ENCODE measurements around the gene CYP2F1. TPM values are rescaled to one million over a fixed set of nuclear protein-coding genes. Genes with fewer than 3 reads are reported as not detected.
"Not testable (repeated sequence)": the region's sequence is repeated elsewhere in the genome, so short reads cannot be mapped to it uniquely, and the experiment has no call there.

The CYP2F1 gene, protein sequence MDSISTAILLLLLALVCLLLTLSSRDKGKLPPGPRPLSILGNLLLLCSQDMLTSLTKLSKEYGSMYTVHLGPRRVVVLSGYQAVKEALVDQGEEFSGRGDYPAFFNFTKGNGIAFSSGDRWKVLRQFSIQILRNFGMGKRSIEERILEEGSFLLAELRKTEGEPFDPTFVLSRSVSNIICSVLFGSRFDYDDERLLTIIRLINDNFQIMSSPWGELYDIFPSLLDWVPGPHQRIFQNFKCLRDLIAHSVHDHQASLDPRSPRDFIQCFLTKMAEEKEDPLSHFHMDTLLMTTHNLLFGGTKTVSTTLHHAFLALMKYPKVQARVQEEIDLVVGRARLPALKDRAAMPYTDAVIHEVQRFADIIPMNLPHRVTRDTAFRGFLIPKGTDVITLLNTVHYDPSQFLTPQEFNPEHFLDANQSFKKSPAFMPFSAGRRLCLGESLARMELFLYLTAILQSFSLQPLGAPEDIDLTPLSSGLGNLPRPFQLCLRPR
- polyA plus RNA-seq (ENCODE audit: insufficient read length in 4 of 4), result under 1 TPM in 1 of 4 donors, not detected in 3; 0.04 TPM

DNA sequence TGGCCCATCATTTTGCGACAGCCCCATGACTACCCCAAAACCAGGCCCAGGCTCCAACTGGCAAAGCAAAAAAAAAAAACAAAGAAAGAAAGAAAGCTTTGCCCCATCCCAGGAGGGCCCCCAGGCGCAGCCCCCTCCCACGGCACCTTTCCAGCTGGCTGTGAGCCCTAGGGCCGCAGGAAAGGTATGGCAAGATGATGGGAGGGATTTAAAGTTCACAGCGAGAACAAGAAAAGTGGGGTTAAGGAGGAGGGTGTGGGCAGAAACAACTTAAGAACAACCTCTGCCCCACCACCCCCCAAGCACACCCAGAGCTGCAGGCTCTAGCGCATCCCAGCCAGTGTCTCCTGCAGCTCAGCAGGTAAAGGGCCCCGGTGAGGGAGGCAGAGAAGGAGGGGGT lies at the start of gene CYP2F1:
Gene CYP2F1 (plus strand): TSS at position 301 of the 400 bp plus-strand sequence. CDS start 1,757 bp downstream, outside the sequence.
- no peak for DNase-seq (ENCODE audit: low read depth in 4 of 4, low spot score in 3 of 4)

DNA sequence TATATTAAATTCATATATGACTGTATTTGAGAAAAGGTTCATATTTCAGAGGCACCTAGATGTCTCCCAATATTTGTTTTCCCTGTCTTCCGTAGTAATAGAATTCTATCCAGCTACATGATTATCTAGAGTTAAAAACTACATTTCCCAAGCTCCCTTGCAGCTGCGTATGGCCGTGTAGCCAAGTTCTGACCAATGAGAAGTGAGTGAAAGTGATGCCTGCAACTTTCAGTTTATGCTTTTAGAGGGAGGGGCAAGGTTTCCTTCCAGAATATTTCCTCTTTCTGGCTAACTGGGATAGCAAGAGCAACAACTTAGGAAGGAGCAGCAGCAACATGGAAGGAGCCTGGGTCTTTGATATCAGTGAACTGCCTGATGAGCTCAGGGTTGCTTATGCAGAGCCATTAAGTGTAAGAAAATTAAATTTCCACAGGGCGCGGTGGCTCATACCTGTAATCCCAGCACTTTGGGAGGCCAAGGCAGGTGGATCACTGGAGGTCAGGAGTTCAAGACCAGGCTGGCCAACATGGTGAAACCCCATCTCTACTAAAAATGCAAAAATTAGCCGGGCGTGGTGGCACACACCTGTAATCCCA lies 49.2 kb upstream of the CYP2F1 start:
- no peak for DNase-seq (ENCODE audit: low read depth in 4 of 4, low spot score in 3 of 4)

DNA sequence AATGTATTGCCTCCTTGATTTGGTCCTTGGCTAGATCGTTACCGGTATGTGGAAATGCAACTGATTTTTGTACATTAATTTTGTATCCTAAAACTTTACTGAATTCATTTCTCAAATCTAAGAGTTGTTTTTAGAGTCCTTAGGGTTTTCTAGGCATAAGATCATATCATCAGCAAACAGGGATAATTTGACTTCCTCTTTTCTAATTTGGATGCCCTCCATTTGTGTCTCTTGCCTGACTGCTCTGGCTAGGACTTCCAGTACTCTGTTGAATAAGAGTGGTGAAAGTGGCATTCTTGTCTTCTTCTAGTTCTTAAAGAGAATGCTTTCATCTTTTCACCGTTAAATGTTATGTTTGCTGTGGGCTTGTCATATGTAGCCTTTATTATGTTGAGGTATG lies 37.9 kb upstream of the CYP2F1 start:
- DNase-seq (ENCODE audit: low read depth in 4 of 4, low spot score in 3 of 4), result no peak

DNA sequence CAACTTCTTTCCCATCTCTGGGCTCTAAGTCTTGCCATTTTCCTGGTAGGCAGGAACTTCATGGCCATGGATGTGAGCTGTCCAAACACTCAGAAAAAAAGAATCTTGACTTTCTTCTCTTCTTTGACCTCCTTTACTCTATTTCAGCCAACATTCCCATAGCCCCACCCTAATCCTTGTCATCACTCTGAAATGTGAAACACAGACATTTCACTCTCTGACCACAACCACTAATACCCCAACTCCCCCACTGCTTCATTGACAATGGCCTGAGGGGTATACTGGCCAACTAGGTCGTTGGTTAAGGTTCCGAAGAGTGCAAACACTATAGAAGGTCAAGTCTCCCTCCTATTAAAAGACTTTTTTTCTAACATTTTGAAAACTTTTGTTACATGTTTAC lies 30.7 kb upstream of the CYP2F1 start:
- no peak for DNase-seq (ENCODE audit: low read depth in 4 of 4, low spot score in 3 of 4)

DNA sequence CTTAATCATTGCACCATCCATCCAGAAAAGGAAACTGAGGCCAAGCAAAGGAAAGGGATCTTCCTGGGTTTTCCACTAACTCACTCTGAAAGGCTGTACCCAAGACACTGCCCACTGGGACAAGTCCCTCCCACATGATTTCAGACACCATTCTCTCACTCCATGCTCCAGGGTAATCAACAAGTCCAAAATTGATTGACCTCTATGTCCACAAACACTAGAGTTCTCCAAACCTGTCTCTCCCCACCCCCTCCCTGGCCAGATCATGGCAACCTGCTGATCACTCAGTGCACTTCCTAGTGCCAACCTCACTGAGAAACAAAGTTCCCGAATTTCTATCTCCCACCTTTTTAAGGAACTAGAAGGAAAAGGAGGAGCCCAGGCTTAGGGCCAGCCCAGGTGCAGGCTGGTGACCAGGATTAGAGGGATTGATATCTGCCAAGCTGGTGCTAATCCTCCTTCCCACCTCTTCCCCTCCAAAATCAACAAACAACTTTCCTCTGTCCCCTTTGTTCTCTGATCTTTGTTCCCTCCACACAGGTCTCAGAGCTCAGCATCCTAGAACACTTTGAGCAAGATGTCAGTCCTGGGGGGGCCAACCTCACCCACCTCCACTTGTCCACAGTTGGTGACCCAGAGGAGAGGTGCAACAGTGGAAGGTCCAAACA lies 28.4 kb upstream of the CYP2F1 start:
- no peak for DNase-seq (ENCODE audit: low read depth in 4 of 4, low spot score in 3 of 4)

DNA sequence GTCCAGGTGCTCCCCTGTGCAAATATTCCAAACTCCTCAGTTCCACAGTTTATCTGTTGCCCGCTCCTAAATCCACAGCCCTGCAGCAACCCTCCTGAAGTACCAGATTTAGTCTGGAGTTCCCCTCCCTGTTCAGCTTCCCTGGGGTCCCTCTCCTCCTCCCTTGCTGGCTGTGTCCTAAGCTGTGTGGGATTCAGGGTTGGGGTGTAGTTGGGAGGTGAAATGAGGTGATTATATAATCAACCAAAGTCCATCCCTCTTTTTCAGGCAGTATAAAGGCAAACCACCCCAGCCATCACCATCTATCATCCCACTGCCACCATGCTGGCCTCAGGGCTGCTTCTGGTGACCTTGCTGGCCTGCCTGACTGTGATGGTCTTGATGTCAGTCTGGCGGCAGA lies 26.1 kb upstream of the CYP2F1 start, which contains the start of gene CYP2A13:
Gene CYP2A13 (plus strand): TSS at position 301 of the 400 bp plus-strand sequence. CDS start 21 bp downstream, at position 322.
- no peak for DNase-seq (ENCODE audit: low read depth in 4 of 4, low spot score in 3 of 4)

DNA sequence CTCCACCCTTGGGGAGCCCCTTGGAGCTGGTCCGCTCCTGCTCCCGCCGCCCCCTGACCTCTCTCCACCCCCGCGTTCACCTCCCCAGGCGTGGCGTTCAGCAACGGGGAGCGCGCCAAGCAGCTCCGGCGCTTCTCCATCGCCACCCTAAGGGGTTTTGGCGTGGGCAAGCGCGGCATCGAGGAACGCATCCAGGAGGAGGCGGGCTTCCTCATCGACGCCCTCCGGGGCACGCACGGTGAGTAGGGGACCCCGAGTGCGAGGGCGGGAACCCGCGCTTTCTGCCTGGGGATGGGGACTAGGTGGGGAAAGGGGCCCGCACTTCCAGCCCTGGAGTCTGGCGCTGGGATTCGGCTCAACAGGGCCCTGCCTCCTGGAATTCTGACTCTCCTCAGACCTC lies 24.3 kb upstream of the CYP2F1 start:
- no peak for DNase-seq (ENCODE audit: low read depth in 4 of 4, low spot score in 3 of 4)

DNA sequence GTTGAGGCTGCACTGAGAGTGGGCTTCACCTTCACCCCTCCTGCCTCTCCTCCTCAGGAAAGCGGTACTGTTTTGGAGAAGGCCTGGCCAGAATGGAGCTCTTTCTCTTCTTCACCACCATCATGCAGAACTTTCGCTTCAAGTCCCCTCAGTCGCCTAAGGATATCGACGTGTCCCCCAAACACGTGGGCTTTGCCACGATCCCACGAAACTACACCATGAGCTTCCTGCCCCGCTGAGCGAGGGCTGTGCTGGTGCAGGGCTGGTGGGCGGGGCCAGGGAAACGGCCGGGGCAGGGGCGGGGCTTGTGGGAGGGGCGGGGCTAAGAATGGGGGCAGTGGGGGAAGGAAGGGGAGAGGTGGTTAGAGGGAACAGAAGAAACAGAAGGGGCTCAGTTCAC lies 18.5 kb upstream of the CYP2F1 start:
- DNase-seq (ENCODE audit: low read depth in 4 of 4, low spot score in 3 of 4), result no peak

DNA sequence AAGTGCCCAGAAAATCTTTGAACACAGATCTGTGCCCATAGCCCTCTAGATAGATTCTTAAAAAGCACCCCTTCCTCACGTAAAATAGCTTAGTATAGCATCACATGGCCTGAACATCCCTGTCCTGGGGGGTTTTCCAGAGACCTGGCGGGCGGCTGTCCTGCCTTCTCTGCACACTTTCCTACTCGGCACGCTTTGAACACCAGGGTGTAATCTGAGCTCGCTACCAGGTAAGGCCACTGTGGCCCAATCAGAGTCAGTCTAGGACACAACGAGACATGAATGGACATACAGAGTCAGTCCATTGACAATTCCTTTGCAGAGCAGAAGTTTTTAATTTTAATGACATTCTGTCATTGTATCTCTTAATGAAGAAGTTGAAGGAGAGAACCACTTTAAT lies 17.9 kb upstream of the CYP2F1 start:
- no peak for DNase-seq (ENCODE audit: low read depth in 4 of 4, low spot score in 3 of 4)

DNA sequence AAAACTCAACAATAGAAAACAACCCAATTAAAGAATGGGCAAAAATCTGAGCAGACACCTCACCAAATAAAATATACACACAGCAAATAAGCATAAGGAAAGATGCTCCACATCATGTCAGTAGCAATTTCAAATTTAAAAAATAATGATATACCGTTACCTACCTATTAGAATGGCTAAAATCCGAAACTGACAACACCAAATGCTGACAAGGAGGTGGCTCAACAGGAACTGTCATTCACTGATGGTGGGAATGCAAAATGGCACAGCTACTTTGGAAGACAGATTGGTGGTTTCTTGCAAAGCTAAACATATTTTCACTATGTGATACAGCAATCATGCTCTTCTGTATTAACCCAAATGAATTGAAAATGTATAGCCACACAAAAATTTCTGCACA lies 16.9 kb upstream of the CYP2F1 start:
- DNase-seq (ENCODE audit: low read depth in 4 of 4, low spot score in 3 of 4), result no peak

DNA sequence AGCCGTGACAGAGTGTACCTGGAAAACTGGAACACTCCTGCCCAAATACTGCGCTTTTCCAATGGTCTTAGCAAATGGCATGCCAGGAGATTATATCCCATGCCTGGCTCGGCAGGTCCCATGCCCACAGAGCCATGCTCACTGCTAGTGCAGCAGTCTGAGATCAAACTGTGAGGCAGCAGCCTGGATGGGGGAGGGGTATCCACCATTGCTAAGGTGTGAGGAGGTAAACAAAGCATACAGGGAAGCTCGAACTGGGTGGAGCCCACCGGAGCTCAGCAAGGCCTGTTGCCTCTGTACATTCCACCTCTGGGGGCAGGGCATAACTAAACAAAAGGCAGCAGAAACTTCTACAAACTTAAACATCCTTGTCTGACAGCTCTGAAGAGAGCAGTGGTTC lies 15.5 kb upstream of the CYP2F1 start:
- no peak for DNase-seq (ENCODE audit: low read depth in 4 of 4, low spot score in 3 of 4)

DNA sequence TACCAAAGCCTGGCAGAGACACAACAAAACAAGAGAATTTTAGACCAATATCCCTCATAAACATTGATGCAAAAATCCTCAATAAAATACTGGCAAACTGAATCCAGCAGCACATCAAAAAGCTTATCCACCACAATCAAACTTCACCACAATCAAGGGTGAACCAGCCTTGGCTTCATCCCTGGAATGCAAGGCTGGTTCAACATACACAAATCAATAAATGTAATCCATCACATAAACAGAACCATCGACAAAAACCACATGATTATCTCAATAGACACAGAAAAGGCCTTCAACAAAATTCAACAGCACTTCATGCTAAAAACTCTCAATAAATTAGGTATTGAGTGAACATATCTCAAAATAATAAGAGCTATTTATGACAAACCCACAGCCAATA lies 12.0 kb upstream of the CYP2F1 start:
- DNase-seq (ENCODE audit: low read depth in 4 of 4, low spot score in 3 of 4), result not testable (repeated sequence)

DNA sequence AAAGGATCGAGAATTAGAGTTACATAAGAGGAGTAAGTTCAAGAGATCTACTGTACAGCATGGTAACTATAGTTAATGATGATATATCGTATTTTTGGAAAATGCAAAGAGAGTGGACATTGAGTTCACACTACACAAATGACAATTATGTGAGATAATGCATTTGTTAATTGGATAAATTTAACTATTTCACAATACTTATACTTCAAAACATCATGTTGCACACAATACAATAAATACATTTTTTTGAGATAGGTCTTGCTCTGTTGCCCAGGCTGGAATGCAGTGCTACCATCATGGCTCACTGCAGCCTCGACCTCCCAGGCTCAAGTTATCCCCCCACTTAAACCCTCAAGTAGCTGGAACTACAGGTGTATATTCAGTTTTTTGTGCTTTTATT lies 8.1 kb upstream of the CYP2F1 start:
- no peak for DNase-seq (ENCODE audit: low read depth in 4 of 4, low spot score in 3 of 4)

DNA sequence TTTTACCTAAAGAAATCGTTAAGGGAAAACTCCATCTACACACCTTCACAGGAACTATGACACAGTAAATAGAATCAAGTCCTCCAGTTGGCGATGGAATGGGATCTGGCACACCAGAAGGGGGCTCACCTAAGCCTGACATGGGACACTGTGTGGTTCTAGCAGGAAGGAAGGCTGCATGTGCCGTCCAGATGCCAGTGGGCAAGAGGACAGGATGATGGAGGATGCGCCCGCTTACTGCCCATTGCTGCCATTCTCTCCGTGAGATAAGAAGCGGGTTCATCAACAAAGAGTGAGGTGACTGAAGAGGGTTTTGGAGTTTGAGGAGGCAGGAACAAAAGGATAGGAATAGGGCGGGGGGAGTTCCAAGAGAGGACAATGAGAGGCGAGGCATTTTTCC lies 2.9 kb upstream of the CYP2F1 start:
- DNase-seq (ENCODE audit: low read depth in 4 of 4, low spot score in 3 of 4), result no peak

DNA sequence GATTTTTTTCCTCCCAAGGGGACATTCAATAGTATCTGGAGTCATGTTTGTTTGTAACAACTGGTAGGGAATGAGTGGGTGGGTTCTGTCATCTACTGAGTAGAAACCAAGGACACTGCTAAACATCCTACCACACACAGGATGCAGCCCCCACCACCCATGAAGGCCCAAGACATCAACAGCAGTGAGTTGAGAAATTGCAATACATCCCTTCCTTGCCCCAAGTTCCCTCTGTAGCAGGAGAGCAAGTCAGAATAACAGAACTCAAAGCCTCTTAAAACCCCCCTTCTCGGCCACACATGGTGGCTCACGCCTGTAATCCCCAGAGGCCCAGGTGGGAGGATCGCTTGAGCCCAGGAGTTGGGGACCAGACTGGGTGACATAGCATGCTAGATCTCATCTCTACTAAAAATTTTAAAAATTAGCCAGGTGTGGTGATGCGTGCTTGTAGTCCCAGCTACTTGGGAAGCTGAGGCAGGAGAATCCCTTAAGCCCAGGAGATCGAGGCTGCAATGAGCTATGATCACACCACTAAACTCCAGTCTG lies 2.4 kb upstream of the CYP2F1 start:
- DNase-seq (ENCODE audit: low read depth in 4 of 4, low spot score in 3 of 4), result no peak

DNA sequence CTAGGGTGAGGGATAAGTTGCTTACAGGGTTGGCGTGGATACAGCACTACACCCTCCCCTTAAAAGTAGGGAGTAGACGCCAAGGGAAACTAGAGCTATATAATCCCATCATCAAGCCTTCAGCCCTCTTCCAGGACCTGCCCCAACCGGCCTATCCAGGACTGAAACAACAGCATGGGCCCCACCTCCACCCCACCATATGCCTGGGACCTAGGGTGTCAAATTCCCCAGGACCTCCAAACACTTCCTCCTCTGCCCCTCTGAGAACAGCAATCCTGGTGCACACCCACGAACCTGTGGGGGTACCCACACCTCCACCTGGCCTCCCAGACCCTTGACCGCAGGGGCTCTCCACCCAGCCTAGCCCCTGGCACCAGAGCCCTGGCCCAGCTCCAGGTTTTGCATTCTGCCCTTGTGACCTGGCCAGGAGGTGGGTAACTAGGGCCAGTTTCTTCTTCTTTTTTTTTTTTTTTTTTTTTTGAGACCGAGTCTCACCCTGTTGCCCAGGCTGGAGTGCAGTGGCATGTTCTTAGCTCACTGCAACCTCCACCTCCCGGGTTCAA lies 1.4 kb upstream of the CYP2F1 start:
- no peak for DNase-seq (ENCODE audit: low read depth in 4 of 4, low spot score in 3 of 4)

DNA sequence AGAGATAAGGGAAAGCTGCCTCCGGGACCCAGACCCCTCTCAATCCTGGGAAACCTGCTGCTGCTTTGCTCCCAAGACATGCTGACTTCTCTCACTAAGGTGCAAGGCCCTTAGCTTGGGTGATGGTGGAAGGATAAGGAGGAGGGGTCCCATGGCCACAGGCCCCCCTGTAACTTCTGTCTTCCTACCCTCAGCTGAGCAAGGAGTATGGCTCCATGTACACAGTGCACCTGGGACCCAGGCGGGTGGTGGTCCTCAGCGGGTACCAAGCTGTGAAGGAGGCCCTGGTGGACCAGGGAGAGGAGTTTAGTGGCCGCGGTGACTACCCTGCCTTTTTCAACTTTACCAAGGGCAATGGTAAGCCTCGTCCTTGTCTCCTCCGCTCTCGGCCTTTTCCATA lies 2.0 kb downstream of the CYP2F1 start:
- no peak for DNase-seq (ENCODE audit: low read depth in 4 of 4, low spot score in 3 of 4)

DNA sequence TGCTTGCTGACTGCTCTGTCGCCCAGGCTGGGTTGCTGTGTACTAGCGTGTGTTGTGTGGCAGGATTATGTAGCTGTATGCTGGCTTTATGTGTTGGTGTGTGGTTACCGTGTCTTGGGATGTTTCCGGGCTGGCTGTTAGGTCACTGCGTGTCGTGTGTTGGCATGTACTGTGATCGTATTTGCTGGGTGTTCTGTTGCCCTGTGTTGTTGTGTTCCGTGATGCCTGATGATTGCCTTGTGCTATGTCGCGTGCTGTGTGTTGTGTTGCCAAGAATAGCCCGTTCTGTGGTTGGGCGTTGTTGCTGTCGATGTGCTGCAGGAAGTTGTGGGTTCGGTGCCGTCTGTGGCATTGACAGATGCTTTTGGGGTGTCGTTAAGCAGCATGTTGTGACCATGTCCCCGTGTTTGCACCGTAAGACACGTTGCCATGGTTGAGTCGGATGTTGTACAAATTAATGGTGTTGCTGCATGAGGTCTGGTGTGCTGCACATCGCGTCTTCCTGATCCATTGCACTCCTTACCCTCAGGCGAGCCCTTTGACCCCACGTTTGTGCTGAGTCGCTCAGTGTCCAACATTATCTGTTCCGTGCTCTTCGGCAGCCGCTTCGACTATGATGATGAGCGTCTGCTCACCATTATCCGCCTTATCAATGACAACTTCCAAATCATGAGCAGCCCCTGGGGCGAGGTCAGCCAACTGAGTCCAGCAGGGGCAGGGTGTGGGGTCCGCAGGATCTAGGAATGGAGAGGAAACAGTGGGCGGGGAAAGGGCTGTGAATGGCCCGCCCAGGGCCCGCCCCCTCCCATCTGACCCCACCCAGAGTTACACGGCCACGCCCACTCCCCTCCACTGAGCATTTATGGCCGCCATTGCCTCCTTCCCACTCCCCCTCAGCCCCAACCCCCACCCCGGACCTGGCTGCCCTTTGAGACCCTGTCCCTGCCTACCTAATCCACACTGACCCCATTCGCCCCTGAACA lies 7.0 kb downstream of the CYP2F1 start:
- DNase-seq (ENCODE audit: low read depth in 4 of 4, low spot score in 3 of 4), result not testable (repeated sequence)

DNA sequence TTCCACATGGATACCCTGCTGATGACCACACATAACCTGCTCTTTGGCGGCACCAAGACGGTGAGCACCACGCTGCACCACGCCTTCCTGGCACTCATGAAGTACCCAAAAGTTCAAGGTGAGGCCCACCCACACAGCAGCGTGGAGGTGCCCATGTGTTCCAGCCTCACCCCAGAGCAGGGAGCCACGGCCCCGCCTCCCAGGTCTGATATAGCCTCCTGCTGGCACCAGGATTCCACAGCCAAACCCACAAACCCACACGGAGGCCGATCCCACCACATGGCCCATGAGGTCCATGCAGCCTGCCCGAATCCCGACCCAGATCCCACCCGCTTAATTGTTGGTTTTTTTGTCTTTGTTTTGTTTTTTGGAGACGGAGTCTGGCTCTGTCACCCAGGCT lies 8.6 kb downstream of the CYP2F1 start:
- DNase-seq (ENCODE audit: low read depth in 4 of 4, low spot score in 3 of 4), result not testable (repeated sequence)

Data from right renal pelvis (tissue), 4 donors.